GM19025 (cell line): ENCODE data around the gene PACSIN1.
"Not testable (repeated sequence)": the region's sequence is repeated elsewhere in the genome, so short reads cannot be mapped to it uniquely, and the experiment has no call there.

ENCODE experiments used
- ATAC-seq: cut with Tn5 transposase; IDR thresholded peaks from one replicate; pipeline ENCODE4 v1.9.1; 2021; ENCODE audit warnings: mild to moderate bottlenecking, low read depth, moderate library complexity; ENCODE audit not compliant: unreplicated experiment

PACSIN1 gene

GRCh38 chr6:34457742-34458735 lies 7.8 kb upstream of the PACSIN1 start:
- ATAC-seq, result no peak

- no peak for ATAC-seq
Observed at GRCh38 chr6:34459899-34460593, 5.8 kb upstream of the PACSIN1 start.

DNA sequence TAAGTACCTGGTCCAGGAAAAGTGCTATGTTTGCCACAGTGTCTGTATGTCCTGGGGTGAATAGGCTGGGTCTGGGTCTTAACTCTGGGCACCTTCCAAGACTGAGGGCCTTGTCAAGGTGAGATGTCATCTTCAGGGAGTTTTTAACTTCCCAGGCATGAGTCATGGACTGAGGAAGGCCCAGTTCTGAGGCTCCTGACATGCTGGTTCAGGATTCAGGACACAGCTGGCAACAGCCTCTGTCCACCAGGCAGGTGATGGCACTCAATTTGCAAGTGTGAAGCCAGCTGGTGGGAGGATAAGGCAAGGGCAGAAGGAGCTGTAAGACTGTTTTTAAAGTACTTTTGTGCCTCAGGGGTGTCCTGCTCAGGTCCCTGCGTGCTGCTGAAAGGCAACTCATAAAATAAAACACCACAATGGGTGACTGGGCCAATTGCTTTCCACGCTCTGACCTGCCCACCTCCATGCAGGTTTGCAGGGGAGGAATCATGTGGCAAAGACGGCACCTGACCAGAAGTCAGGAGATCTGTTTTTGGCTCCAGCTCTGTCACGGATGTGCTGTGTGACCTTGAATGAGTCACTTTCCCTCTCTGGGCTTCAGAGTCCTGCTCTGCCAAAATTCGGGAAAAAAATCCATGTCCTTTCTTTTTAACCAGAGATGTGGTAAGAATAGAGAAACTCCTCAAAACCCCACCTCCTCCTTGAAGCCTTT lies 4.9 kb upstream of the PACSIN1 start:
- ATAC-seq, result no peak

GRCh38 chr6:34462010-34462409 lies 3.9 kb upstream of the PACSIN1 start:
- ATAC-seq, result no peak

DNA sequence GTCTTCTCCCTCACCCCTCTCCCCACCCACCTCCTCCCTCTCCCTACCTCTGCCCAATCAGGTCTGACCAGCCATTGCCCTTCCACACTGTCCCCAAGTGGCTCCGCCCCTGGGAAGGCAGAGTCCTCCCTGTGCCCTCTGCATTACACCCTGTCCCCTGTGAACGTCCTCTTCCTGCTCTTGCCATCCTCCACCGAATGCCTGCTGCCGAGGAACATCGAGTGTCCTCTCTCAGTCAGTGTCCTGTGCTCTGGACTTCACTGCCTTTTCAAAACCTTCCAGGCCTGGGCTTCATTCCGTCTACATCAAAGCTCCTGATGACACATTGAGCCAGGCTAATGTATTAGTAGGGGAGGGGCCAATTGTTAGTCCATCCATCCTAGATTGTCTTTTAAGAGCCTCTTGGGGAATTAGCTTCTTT lies 3.3 kb upstream of the PACSIN1 start:
- no peak for ATAC-seq

DNA sequence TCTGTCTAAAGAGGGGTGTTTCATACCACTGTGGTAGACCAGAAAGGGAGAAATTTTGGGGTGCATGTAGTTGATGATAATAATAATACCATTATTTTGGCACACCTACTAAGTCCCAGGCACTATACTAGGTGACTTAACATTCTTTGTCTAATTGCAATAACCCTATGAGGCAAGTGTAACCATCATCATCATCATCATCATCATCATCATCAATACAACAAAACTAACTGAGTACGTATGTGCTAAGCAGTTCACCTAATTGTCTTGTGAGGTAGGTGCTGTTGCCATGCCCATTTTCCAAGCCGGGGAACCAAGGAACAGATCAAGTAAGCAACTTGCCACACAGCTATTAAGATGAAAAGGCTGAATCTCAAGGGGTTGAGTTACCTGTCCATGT lies 2.6 kb upstream of the PACSIN1 start:
- ATAC-seq, result no peak

GRCh38 chr6:34463849-34464248 lies 2.0 kb upstream of the PACSIN1 start:
- no peak for ATAC-seq

- ATAC-seq, result no peak
Observed at GRCh38 chr6:34466242-34467185, 638 bp downstream of the PACSIN1 start.

DNA sequence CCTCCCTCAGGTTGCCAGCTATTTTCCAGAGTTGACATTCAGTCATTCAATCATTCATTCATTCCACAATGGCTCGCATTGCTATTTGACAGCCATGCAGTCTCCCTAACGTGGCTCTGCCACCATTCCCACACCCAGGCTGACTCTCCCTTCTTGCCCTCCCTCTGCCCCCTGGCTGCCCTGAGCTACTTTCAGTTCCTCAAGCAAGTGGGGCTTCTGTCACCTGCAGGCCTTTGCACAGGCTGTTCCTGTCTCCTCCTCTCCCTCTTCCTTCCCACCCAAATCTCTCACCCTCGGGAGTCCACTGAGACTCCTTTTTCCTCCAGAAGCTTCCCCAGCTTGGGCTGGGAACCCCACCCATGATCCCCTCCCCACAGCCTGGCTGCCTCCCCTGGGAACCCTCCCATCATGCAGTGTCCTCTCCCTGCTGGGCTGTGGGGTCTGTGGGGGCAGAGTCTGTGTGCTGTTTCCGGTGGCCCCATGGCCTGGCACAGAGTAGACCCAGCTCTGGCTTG lies 2.6 kb downstream of the PACSIN1 start:
- ATAC-seq, result no peak

DNA sequence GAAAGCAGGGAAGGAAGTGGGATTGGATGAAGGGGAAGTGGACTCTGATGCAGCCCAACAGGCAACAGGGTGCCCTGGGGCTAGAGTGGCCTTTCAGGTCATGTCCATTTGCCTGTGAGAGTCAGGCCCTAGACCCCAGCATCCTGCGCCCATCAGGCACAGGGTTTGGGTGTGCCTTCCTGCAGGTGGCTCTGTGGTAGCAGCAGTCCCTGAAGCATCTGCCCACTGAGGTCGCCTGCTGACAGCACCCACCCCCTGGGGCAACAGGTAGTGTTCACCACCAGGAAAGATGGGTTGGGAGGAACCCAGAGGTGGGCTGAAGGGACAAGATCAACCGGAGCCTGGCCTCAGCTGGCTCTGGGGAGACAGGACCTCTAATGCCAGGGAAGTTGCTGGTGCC lies 3.6 kb downstream of the PACSIN1 start:
- no peak for ATAC-seq

DNA sequence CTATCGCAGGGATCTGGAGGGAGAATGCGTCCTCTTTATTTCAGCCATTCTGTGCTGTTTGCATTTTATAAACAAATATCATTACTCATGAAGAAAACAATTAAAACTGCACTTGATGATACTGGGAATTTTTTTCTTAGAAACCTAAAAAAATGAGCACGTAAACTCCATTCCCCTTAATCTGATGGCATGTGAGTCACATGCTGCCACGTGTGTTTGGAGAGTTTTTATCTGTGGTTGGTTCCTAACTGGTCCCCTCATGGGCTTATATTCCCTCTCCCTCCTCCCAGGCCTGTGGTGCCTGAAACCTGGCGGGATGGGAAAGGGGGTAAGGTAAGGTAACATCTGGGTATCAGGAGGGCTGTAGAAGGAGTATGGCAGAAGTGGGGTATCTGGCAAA lies 6.5 kb downstream of the PACSIN1 start:
- ATAC-seq, result no peak

GRCh38 chr6:34473967-34474366 lies 8.1 kb downstream of the PACSIN1 start:
- ATAC-seq, result no peak

GRCh38 chr6:34474754-34475153 lies 8.9 kb downstream of the PACSIN1 start:
- no peak for ATAC-seq

- no peak for ATAC-seq
Observed at GRCh38 chr6:34475238-34475682, 9.4 kb downstream of the PACSIN1 start.

- ATAC-seq, result no peak
Observed at GRCh38 chr6:34475767-34476328, 10.0 kb downstream of the PACSIN1 start.

GRCh38 chr6:34476447-34476846 lies 10.6 kb downstream of the PACSIN1 start:
- no peak for ATAC-seq

DNA sequence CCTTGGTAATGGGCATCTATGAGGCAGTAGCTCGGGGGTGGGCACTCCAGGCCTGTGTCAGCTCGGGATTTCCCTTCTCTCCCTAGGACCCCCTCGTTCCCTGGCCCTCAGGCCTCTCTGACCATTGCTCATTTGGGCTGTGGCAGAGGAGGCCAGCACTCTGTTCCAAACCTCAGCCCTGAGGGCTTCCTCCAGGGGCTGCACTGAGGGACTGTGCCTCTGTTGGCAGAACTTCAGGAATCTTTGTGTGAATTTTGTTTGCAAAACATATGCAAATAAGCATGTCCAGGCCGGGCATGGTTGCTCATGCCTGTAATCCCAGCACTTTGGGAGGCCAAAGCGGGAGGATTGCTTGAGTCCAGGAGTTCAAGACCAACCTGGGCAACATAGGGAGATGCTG lies 11.0 kb downstream of the PACSIN1 start:
- no peak for ATAC-seq

GRCh38 chr6:34478796-34479195 lies 12.9 kb downstream of the PACSIN1 start:
- ATAC-seq, result no peak

- not testable (repeated sequence) for ATAC-seq
Observed at GRCh38 chr6:34483781-34484180, 17.9 kb downstream of the PACSIN1 start.
